Hematopoietic multipotent progenitor cell treated with erythropoietin and hydrocortisone succinate and interleukin-3 and kit ligand, for 15 days (in vitro differentiated cells): ENCODE data around the gene FOXP2.
"Not testable (repeated sequence)": the region's sequence is repeated elsewhere in the genome, so short reads cannot be mapped to it uniquely, and the experiment has no call there.

ENCODE experiments used
- DNase-seq: peaks from one replicate; pipeline ENCODE4 v3.0.0-alpha.2; 2015; ENCODE audit warnings: low spot score

FOXP2 gene

GRCh38 chr7:114504586-114504985 is 90.0 kb downstream of the FOXP2 start:
- DNase-seq, result no peak

DNA sequence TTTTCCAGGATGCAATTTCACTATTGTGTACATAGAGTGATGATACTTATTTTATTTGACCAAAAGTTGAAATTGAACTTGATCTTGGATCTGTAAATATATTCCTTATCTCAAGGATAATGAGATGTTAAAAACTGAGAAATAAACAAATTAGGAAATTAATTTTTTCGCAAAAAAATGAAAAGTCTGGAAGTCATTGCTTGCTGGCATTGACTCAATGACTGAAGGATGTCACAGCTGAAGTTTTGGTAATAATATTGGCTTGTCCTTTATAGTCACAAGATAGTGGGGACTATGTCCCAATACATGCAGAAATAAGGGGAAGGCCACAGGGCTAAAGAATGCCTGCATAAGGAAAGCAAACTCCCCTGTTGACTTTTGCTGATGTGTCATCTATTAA is 92.8 kb downstream of the FOXP2 start:
- no peak for DNase-seq

DNA sequence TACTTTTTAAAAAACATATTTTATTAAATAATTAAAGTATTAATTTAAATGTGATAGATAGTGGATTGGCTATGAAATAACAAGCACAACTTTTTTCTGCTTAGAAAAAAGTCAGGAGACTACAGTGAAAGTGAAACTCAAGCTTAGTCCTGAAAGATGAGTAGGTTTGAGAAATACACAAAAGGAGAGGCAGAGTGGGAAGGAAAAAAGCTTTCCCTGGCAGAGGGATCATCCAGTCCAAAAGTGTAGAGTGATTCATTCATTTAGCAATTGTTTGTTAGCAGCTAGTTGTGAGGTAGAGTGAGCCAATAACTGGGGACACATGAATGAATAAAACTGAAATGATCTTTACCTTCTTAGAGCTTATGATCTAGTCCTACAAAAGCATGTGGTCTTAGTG is 93.5 kb downstream of the FOXP2 start:
- DNase-seq, result no peak

DNA sequence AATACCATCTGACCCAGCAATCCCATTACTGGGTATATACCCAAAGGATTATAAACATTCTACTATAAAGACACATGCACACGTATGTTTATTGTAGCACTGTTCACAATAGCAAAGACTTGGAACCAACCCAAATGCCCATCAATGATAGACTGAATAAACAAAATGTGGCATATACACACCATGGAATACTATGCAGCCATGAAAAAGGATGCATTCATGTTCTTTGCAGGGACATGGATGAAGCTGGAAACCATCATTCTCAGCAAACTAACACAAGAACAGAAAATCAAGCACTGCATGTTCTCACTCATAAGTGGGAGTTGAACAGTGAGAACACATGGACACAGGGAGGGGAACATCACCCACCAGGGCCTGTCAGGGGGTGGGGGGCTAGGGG is 96.2 kb downstream of the FOXP2 start:
- not testable (repeated sequence) for DNase-seq

GRCh38 chr7:114519240-114519639 is 104.6 kb downstream of the FOXP2 start:
- no peak for DNase-seq

- no peak for DNase-seq
These were observed 107.5 kb downstream of the FOXP2 start for GRCh38 chr7:114522081-114522480.

DNA sequence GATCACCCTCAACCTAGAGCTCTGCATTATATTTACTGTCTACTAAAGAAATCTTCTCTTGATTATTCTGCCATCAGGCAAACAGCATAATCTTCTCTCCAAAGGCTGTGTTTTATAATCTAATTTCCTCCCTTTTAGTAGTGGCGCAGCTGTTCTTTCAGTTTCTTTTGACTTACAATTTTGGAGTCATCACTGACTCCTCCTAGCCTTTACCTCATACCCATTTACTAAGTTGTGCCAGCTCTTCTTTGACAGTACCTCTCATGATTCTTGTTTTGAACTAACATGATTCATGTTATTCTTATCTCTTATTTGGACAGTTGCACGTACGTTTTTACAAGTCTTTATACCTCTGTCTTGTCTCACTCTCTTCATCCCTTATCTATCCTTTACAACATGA is 113.0 kb downstream of the FOXP2 start:
- no peak for DNase-seq

DNA sequence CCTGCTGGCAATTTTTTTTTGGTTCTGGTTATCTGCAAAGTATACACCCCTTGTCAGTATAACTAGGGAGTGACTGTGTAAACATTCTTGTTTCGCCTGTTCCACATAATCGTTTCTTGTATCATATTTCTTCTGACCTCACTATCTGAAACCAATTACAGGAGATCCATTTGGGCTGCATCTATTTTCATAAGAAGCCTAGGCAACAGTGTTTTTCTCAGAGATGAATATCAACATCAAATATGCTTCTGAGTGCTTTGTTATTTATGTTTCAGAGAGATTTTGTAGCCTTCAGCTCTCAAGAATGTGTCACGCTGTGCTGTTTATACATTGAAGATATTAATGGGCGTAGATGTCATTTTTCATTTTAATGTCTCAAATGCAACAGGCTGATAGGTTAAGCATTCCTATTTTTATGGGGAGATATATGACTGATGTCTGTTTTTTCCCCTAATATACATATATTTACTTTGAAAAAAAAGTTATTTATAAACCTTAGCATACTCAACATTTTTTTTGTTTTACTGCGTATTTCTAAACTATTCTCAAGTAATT is 115.5 kb downstream of the FOXP2 start:
- DNase-seq, result no peak

- DNase-seq, result no peak
These were observed 116.7 kb downstream of the FOXP2 start for GRCh38 chr7:114531326-114531725.

DNA sequence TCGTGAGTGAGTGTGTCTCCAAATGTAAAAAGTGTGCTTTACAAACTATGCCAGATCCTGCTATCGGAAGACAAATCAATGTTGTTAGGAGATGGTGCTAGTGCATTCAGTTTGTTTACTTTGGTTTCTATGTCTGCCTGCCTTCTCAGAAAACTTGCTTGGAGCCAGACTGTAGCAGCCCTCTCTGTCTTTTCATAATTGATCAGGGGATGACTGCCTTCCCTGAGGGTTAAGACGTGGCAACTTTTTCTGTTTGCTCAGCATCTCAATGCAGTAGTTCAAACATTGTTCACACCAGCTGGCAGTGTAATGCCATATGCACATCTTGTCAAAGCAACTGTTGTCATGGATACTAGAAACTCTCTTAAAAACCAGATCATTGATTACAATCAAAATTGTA is 118.5 kb downstream of the FOXP2 start:
- DNase-seq, result no peak

DNA sequence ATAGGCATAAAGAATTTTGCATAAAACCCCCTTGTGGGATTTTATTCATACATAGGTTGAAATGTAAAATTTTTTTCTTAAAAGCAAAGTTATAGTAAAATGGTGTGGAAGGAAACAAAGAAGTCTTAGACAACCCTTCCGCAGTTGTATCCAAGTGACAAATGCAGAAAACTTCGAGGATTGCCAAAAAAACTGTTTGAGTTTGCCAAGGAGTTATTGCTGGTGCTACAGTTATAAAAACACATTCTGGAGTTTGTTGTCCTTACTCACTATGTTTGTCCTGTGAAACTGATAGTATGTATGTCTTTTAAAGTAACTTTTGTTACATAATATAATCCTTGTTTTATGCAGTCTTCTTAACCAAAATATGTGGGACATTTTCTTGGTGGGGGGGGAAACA is 120.3 kb downstream of the FOXP2 start:
- DNase-seq, result no peak

GRCh38 chr7:114539575-114539974 is 125.0 kb downstream of the FOXP2 start:
- no peak for DNase-seq

- no peak for DNase-seq
These were observed 125.7 kb downstream of the FOXP2 start for GRCh38 chr7:114540291-114540690.

DNA sequence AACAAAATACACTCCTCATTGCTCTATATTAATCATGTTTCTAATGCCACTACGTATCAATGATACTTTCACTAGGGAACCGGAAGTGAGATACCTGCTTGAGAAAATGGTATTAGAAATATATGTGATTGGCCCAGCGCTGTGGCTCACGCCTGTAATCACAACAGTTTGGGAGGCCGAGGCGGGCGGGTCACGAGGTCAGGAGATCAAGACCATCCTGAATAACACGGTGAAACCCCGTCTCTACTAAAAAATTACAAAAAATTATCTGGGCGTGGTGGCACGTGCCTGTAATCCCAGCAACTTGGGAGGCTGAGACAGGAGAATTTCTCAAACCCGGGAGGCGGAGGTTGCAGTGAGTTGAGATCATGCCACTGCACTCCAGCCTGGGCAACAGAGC is 132.7 kb downstream of the FOXP2 start:
- not testable (repeated sequence) for DNase-seq

DNA sequence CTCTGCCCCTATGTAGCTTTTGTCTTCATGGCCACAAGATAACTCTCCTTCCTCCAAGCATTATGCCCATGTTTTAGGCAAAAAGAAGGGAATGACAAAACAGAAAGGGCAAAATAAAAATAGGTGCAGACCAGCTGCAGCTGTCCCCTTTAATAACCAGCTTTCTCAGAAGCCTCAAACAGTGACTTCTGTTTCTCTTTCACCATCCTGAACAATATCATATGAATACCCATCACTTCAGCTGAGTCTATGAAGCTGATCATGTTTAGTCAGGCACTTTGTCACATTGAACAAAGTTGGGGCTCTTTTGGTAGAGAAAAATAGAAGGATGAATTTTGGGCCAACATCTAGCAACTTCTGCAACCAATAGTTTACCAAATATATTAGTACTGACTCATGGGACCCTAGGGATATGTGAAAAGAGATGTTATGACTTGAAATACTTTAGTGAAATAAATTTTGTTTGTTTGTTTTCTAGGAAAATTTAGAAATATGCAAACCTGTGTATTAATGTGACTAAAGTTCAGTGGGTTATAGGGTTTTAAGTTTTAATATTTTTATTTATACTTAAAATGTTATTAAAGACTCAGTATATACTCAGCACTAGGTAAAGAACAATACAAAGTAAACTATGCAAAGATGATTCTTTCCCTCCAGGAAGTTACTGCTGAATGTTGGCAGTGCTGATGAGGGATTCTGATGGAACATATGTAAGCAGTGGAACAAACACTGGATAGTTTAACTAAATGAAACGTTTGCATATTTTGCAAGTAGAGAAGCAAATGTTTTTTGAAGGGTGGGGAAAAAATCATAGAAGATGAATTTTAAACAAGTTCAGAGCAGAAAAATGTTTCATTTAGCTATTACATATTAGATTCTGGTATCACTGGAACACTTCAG is 133.7 kb downstream of the FOXP2 start:
- DNase-seq, result no peak

DNA sequence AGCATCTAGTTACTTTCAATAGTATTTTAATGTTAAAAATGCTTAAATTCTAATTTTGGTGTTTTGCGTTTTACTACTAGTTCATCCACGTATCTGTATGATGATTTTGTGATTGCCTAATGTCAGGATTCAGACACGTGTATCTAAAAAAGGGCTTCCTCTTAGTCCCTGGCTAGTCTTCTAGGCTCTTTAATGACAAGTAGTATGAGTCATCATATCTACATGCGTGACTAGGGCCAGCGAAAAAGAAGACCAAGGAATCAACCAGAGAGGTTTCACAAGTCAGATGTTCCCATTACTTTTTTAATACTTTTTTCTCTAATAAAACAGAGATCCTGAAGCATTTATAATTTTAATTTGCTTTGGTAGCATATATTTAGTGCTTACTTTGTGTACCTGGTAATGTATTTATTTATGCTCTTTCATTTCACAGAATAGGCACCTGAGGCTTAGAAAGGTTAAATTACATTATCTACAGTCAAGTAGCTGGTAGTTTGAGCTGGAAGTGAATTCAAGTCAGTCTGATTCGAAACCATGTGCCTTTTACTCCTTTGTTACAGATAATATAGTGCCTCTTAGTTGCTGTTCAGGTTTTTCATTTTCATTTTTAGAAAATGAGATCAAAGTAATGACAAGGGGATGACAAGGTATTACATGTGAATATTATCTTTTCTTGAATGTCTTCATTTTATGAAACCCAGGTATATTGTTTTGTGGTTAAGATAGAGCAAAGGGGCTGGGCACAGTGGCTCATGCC is 140.3 kb downstream of the FOXP2 start:
- DNase-seq, result no peak

DNA sequence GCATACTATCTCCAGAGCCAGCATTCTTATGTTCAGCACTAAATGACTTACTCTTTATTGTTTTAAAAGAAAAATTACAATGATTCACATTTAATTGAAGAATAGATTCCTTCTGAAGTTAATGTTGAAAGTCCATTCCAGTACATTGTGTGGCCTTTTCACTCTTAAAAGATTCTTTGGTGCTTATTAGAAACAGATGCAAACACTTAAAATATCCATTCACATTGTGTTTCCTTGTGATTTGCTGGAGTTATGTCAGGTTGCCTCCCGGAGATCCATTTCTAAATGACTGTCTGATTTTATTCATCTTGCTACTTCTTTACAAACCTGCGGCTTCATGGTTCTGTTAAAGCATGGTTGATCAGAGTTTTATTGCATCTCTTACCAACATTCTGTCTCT is 152.8 kb downstream of the FOXP2 start:
- no peak for DNase-seq

DNA sequence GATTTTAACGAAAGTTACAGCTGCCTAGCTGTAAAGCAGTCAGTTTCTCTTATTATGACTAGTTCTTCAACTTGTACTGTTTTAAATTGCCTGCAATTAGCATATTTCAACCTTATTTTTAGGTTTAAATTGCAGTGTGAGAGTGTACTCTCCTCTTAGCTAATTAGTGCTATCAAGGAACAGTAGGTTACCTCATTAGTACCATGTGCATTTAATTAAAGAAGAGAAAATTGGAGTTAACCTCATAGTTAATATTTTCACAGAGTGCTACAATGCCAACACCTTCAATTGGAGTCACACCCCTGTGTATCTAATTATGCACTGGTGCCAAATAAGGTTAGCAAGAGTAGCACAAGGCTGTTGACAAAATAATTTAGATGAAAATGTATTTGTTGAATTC is 154.6 kb downstream of the FOXP2 start:
- no peak for DNase-seq

DNA sequence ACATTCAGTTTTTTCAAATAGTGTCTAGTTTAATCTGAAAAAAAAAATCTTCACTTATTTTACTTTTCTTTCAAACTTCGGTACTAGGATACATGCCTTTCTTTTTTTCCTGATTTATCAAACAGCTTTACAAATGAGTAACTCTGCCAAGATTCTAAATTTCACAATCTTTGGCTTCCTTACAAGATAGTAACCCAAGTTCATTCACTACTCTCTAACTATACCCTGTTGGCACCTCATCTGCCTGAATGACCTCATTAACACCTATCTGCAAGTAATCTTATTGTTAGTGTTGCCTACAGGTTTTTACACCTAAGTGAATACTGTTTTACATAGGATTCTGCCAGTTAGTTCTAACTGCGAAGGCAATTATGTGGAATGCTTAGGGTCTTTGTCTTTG is 159.8 kb downstream of the FOXP2 start:
- DNase-seq, result no peak

GRCh38 chr7:114575098-114575497 is 160.5 kb downstream of the FOXP2 start:
- DNase-seq, result no peak

- not testable (repeated sequence) for DNase-seq
These were observed 166.3 kb downstream of the FOXP2 start for GRCh38 chr7:114580963-114581362.

DNA sequence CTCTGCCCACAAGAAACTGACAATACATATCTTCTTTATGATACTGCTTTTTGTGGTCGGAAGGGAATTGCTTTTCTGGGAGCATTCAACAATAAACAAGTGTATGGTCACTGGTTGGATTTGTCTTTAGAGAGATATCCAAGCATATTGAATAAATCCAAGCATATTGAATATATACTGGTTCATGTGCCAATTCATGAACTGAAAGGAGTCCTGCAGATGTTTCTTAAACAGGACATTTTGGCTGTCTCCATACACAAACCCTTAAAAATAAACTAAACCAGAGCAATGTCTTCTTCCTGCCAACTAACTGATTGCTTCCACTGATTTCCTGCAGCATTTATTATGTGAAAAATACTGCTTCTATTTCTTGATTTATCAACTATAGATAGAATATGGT is 173.9 kb downstream of the FOXP2 start:
- DNase-seq, result no peak

- DNase-seq, result no peak
These were observed 174.8 kb downstream of the FOXP2 start for GRCh38 chr7:114589436-114589835.
